ENCODE results near the gene RANGAP1.
"Not testable (repeated sequence)": the region's sequence is repeated elsewhere in the genome, so short reads cannot be mapped to it uniquely, and the experiment has no call there.

Gene RANGAP1

DNA sequence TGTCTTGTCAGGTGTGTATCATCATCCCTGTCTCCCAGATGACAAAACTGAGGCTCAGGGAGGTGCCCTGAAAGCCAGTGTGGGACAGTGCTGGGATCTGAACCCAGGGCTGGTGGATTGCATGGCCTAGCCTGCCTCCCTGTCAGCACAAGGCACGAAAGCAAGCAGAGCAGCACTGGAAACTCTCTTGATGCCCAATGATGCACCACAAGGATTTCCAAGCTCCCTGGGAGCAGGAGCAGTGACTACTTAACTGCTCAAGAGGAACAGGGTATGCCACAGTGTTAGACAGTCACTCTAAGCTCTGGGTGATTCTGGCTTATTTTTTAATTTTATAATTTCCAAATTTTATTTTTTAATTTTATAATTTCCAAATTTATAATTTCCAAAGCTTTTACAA is 24.3 kb upstream of the RANGAP1 start:
- H3K36me3 ChIP-seq (replicated peaks) = peaks cover 6% of the 10 kb centered on the region
- no peaks in the 10 kb centered on the region for H3K27me3 ChIP-seq (ENCODE audit: low read depth)
- no peak overlapping the region for H3K4me3 ChIP-seq
- in situ Hi-C loops (cut with MboI; ENCODE audit: low sequenced_read_pairs) = no loop called here
- H3K9me3 ChIP-seq = no peaks in the 10 kb centered on the region
- DNase-seq (ENCODE audit: low spot score in 2 of 2) = no peak
- peaks cover 5% of the 10 kb centered on the region for H3K4me1 ChIP-seq

GRCh38 chr22:41308544-41308947 is 22.6 kb upstream of the RANGAP1 start:
- Histone ChIP-seq H3K4me1 (peaks cover 5% of the 10 kb centered on the region), H3K36me3 (replicated peaks) (peaks cover 9% of the 10 kb centered on the region), H3K4me3 (no peak overlapping the region), H3K27me3 (ENCODE audit: low read depth) (no peaks in the 10 kb centered on the region), H3K9me3 (no peaks in the 10 kb centered on the region)
- in situ Hi-C loops (cut with MboI; ENCODE audit: low sequenced_read_pairs) = no loop called here
- no peak for DNase-seq (ENCODE audit: low spot score in 2 of 2)

DNA sequence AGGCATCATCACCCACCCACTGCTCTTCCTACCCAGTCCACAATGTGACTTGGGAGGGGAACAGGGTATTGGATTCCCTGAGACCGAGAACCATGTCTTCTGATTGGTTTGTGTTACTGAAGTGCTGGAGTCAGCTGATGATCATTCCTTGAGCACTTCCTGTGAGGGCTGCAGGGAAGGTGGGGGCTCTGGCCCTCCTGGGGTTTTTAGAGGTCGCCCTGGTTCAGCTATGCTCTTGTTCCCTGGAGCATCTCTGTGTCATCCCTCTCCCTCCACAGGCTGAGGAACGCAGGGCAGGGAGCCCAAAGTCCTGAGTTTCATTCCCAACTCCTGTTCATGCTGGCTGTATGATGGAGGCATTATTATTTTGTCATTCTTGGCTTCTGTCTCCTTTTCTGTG is 22.1 kb upstream of the RANGAP1 start:
- Histone ChIP-seq H3K27me3 (ENCODE audit: low read depth) (no peaks in the 10 kb centered on the region), H3K36me3 (replicated peaks) (peaks cover 9% of the 10 kb centered on the region), H3K9me3 (no peaks in the 10 kb centered on the region), H3K4me1 (peaks cover 8% of the 10 kb centered on the region), H3K4me3 (no peak overlapping the region)
- DNase-seq (ENCODE audit: low spot score in 2 of 2) = no peak
- in situ Hi-C loops (cut with MboI; ENCODE audit: low sequenced_read_pairs) = no loop called here

GRCh38 chr22:41305646-41306045 is 19.7 kb upstream of the RANGAP1 start:
- no peak overlapping the region for H3K4me3 ChIP-seq
- peaks cover 14% of the 10 kb centered on the region for H3K36me3 ChIP-seq (replicated peaks)
- no peaks in the 10 kb centered on the region for H3K9me3 ChIP-seq
- peaks cover 10% of the 10 kb centered on the region for H3K4me1 ChIP-seq
- H3K27me3 ChIP-seq (ENCODE audit: low read depth) = no peaks in the 10 kb centered on the region
- in situ Hi-C loops (cut with MboI; ENCODE audit: low sequenced_read_pairs) = no loop called here
- no peak for DNase-seq (ENCODE audit: low spot score in 2 of 2)

- Histone ChIP-seq H3K4me3 (peak overlapping the region; percentile 82), H3K9me3 (no peaks in the 10 kb centered on the region), H3K36me3 (replicated peaks) (peaks cover 13% of the 10 kb centered on the region; the same call in 1 of the 2 replicates), H3K4me1 (peaks cover 10% of the 10 kb centered on the region), H3K27me3 (ENCODE audit: low read depth) (no peaks in the 10 kb centered on the region)
- in situ Hi-C loops (cut with MboI; ENCODE audit: low sequenced_read_pairs) = no loop called here
- no peak for DNase-seq (ENCODE audit: low spot score in 2 of 2)
These were observed 16.8 kb upstream of the RANGAP1 start for GRCh38 chr22:41302811-41303210.

GRCh38 chr22:41302021-41302767 is 16.2 kb upstream of the RANGAP1 start:
- in situ Hi-C loops (cut with MboI; ENCODE audit: low sequenced_read_pairs) = no loop called here
- H3K4me1 ChIP-seq = peaks cover 10% of the 10 kb centered on the region
- peak overlapping the region; percentile 82 for H3K4me3 ChIP-seq
- peaks cover 8% of the 10 kb centered on the region; the same call in 1 of the 2 replicates for H3K36me3 ChIP-seq (replicated peaks)
- H3K27me3 ChIP-seq (ENCODE audit: low read depth) = no peaks in the 10 kb centered on the region
- no peaks in the 10 kb centered on the region for H3K9me3 ChIP-seq
- peak in 1 of 2 experiments; percentile 29 for DNase-seq (ENCODE audit: low spot score in 2 of 2)

DNA sequence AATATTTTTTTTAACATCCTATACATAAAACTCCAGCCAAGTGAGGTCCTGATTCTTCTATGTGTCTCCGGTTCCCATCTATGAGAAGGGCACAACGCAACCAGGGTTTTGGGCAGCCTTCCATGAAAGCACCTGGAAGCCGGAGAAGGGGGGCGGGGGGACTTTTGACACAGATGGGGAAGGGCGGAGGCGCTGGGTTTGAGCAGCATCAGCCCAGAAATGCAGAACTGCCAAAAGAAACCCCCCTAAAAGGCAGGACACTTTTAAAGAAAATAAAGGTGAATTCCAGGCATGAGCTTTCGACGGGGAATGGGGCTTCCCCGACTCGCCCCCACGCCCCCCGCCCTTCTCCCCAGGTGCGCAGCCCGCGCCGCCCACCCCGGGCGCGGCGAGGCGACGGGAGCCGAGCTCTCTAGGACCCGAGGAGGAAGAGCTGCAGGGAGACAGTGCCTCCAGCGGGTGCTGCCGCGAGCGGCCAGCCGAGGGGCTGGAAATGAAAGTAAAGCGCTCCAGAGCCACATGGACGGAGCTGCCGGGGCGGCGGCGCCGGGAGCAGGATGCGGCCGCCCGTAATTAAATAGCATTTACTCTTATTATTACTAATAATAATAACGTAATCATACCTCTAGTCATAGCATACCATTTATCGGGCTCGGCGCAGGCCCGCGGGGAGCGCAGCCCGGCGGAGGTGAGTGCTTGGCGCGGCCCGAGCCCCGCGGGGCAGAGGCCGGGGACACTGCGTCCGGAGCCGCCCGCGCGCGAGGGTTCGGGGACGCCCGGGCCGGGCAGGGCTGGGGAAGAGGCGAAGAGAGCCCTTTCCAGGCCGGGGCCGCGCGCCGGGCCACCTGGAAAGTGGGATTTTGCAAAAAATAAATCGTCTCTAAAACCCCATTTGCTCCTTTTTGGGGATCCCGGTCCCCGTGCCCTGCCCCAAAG is 15.4 kb upstream of the RANGAP1 start, which contains the start of gene ZC3H7B:
Gene ZC3H7B, plus strand, starts transcription at position 441 of the 936 bp plus-strand sequence. CDS start 19,136 bp downstream, outside the sequence.
- Histone ChIP-seq H3K4me1 (peaks cover 10% of the 10 kb centered on the region), H3K27me3 (ENCODE audit: low read depth) (no peaks in the 10 kb centered on the region), H3K9me3 (no peaks in the 10 kb centered on the region), H3K36me3 (replicated peaks) (peaks cover 8% of the 10 kb centered on the region; the same call in 1 of the 2 replicates), H3K4me3 (peak within 1 kb of the TSS; percentile 82)
- peak; percentile 78 to 86 for DNase-seq (ENCODE audit: low spot score in 2 of 2)
- in situ Hi-C loops (cut with MboI; ENCODE audit: low sequenced_read_pairs) = no loop called here

GRCh38 chr22:41300661-41301060 is 14.7 kb upstream of the RANGAP1 start:
- no peaks in the 10 kb centered on the region for H3K9me3 ChIP-seq
- peak overlapping the region; percentile 82 for H3K4me3 ChIP-seq
- no peak for DNase-seq (ENCODE audit: low spot score in 2 of 2)
- H3K27me3 ChIP-seq (ENCODE audit: low read depth) = no peaks in the 10 kb centered on the region
- H3K4me1 ChIP-seq = peaks cover 10% of the 10 kb centered on the region
- in situ Hi-C loops (cut with MboI; ENCODE audit: low sequenced_read_pairs) = no loop called here
- peaks cover 8% of the 10 kb centered on the region; the same call in 1 of the 2 replicates for H3K36me3 ChIP-seq (replicated peaks)

GRCh38 chr22:41296826-41297667 is 11.1 kb upstream of the RANGAP1 start:
- Histone ChIP-seq H3K4me3 (no peak overlapping the region), H3K27me3 (ENCODE audit: low read depth) (no peaks in the 10 kb centered on the region), H3K9me3 (no peaks in the 10 kb centered on the region), H3K36me3 (replicated peaks) (peaks cover 6% of the 10 kb centered on the region; the same call in 1 of the 2 replicates), H3K4me1 (peaks cover 3% of the 10 kb centered on the region; the same call in 1 of the 2 replicates)
- no peak for DNase-seq (ENCODE audit: low spot score in 2 of 2)
- in situ Hi-C loops (cut with MboI; ENCODE audit: low sequenced_read_pairs) = no loop called here

DNA sequence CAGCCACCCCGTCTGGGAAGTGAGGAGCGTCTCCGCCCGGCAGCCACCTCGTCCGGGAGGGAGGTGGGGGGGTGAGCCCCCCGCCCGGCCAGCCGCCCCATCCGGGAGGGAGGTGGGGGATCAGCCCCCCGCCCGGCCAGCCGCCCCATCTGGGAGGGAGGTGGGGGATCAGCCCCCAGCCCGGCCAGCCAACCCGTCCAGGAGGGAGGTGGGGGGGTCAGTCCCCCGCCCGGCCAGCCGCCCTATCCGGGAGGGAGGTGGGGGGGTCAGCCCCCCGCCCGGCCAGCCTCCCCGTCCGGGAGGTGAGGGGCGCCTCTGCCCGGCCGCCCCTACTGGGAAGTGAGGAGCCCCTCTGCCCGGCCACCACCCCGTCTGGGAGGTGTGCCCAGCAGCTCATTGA is 8.8 kb upstream of the RANGAP1 start:
- H3K4me3 ChIP-seq; in situ Hi-C loops (cut with MboI; ENCODE audit: low sequenced_read_pairs); H3K27me3 ChIP-seq (ENCODE audit: low read depth); H3K9me3 ChIP-seq; DNase-seq (ENCODE audit: low spot score in 2 of 2); H3K36me3 ChIP-seq (replicated peaks): not testable (repeated sequence)
- H3K4me1 ChIP-seq = peaks cover 11% of the 10 kb centered on the region

DNA sequence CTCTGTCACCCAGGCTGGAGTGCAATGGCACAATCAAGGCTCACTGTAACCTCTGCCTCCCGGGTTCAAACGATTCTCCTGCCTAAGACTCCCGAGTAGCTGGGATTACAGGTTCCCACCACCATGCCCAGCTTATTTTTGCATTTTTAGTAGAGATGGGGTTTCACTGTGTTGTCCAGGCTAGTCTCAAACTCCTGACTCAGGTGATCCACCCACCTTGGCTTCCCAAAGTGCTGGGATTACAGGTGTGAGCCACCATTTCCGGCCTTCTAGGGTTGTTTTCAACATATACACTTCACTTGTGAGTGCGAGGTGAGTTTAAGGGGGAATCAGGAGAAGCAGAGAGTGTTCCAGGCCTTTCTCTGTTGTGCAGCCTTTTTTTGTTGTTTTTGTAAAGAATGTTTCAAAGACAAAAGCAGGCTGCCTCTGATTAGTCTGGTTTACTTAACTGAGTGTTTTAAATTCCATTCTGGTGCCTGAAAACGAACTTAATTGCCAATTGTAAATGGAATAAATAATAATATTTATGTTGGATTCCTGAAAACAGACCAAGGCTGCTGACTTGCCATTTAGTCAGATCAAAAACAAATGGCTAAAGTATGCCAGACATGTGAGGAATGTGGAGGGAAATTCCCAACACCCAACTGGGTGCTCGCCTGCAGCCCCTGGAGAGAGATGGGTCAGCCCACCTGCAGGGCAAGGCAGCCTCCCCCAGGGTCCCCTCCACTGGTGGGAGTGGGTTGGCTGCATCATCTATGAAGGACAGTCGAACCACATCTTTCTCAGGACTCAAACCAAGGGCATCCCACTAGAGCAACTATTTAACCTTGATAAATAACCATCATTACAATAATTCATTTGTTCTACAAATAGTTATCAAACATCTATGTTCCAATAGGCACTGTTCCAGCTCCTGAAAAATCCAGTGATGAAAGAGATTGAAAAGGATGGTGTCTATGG is 4.6 kb upstream of the RANGAP1 start:
- in situ Hi-C loops (cut with MboI; ENCODE audit: low sequenced_read_pairs) = no loop called here
- Histone ChIP-seq H3K27me3 (ENCODE audit: low read depth) (no peaks in the 10 kb centered on the region), H3K36me3 (replicated peaks) (no peaks in the 10 kb centered on the region), H3K4me1 (peaks cover 11% of the 10 kb centered on the region), H3K9me3 (no peaks in the 10 kb centered on the region), H3K4me3 (no peak overlapping the region)
- peak; percentile 47 to 71 for DNase-seq (ENCODE audit: low spot score in 2 of 2)

- Histone ChIP-seq H3K4me1 (peaks cover 12% of the 10 kb centered on the region), H3K4me3 (no peak overlapping the region), H3K27me3 (ENCODE audit: low read depth) (no peaks in the 10 kb centered on the region), H3K36me3 (replicated peaks) (peaks cover 3% of the 10 kb centered on the region), H3K9me3 (no peaks in the 10 kb centered on the region)
- in situ Hi-C loops (cut with MboI; ENCODE audit: low sequenced_read_pairs) = no loop called here
- DNase-seq (ENCODE audit: low spot score in 2 of 2) = no peak
These were observed 3.7 kb upstream of the RANGAP1 start for GRCh38 chr22:41289671-41290070.

Data from HAP-1 (cell line).